AG09309 (cell line): ENCODE results near the gene TBX5.
A peak's percentile ranks its signal among the peaks of the same experiment; 100 is the strongest.

Experiments
- DNase-seq: peaks from one replicate; pipeline ENCODE4 v3.0.0-alpha.2; 2010; ENCODE audit warnings: low read depth
- H3K4me3 ChIP-seq: 2 replicates; pipeline ENCODE4 v1.5.1; 2011; ENCODE audit warnings: mild to moderate bottlenecking, low read depth, low read length, moderate library complexity; ENCODE audit not compliant: control insufficient read depth
- CTCF ChIP-seq: IDR thresholded peaks from 2 replicates; pipeline ENCODE4 v1.5.1; 2011; ENCODE audit warnings: mild to moderate bottlenecking, low read depth, low read length, inconsistent platforms; ENCODE audit not compliant: insufficient read depth, control insufficient read depth; ENCODE audit errors: missing control alignments

The TBX5 gene

GRCh38 chr12:114396153-114396868, 9.6 kb downstream of the TBX5 start:
- peak; percentile 15 for TF ChIP-seq CTCF
- DNase-seq: no peak
- peak overlapping the region; percentile 29 for H3K4me3 ChIP-seq

- H3K4me3 ChIP-seq: peak overlapping the region; percentile 15
- no peak for TF ChIP-seq CTCF
- peak; percentile 67 for DNase-seq
These were observed 10.2 kb downstream of the TBX5 start for GRCh38 chr12:114395755-114396152.

GRCh38 chr12:114395233-114395632, 10.7 kb downstream of the TBX5 start:
- DNase-seq: no peak
- H3K4me3 ChIP-seq: no peak overlapping the region
- no peak for TF ChIP-seq CTCF

GRCh38 chr12:114393569-114393968, 12.4 kb downstream of the TBX5 start:
- DNase-seq: no peak
- H3K4me3 ChIP-seq: no peak overlapping the region
- TF ChIP-seq CTCF: no peak

- no peak for TF ChIP-seq CTCF
- no peak for DNase-seq
- no peak overlapping the region for H3K4me3 ChIP-seq
These were observed 13.0 kb downstream of the TBX5 start for GRCh38 chr12:114392909-114393308.

- TF ChIP-seq CTCF: no peak
- DNase-seq: no peak
- H3K4me3 ChIP-seq: no peak overlapping the region
These were observed 14.9 kb downstream of the TBX5 start for GRCh38 chr12:114391088-114391487.
